Measurements from ENCODE around the gene DOCK10.

DOCK10 gene

GRCh38 chr2:225017098-225017685 lies 25.1 kb downstream of the DOCK10 start:
- no peak overlapping the region for H3K4me3 ChIP-seq (ENCODE audit: low read depth, low read length)
- no peak for DNase-seq (ENCODE audit: low read depth)
- TF ChIP-seq CTCF (IDR thresholded peaks at IDR 0.05; ENCODE audit: control insufficient read depth, extremely low read depth, insufficient read depth) = no peak

DNA sequence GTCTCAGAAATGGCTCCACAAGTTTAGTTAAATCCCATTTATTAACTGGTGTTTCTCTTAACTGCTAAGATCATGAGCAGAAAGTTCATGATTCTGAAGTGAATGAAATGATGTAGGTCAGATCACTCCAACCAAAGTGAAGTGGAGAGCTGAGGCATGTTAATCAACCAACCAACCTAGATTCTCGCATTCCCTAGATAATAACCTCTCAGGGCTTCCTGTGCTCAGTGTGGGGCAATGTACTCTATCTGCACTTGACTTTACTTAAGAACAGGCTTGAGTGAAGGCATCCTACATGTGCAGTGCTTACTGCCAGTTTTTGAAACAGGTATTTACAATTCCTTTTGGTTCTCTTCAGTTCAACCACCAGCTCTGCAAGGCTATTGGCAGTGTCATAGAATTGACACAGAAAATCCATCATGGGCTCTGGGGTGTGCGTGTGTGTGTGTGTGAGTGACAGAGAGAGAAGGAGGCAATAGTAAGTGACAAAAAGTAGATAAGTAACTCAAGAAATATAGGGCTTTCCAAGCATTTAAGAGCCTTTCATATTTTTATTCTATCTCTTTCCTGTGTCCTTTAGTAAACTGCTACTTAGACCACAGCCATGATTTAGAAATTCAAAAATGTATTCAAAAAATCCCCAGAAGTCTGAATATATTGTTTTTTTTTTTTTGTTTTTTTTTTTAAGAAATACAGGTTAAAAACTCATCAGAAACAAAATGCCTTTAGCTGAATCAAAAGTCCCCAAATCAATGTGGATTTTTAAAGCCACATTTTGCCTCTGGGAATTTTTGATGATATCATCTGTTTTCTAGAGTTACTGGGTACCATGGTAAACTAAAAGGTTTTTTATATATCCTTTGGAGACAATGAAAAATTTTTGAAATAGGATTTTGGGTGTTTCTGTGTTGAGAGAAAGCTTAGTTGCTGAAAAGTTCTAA lies 28.6 kb downstream of the DOCK10 start:
- no peak for TF ChIP-seq CTCF (IDR thresholded peaks at IDR 0.05; ENCODE audit: control insufficient read depth, extremely low read depth, insufficient read depth)
- no peak for DNase-seq (ENCODE audit: low read depth)
- no peak overlapping the region for H3K4me3 ChIP-seq (ENCODE audit: low read depth, low read length)

DNA sequence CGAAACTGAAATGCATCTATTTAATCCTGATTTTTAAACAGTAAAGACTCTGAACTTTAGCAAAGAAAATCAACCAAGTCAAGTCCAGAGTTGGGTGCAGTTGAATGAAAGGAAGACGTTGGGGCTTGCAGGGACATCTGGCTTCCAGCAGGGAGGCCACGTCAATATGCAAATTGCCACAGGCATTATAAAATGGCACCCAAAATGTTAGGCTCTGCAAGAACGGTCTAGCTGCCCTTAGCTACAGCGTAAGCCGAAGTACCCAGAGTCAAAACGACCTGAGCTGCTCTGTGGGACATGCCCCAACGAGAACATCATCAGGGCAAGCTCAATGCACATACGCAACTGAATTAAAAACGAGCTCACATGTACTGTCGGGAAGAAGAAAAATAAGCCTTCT lies 30.7 kb downstream of the DOCK10 start:
- TF ChIP-seq CTCF (IDR thresholded peaks at IDR 0.05; ENCODE audit: control insufficient read depth, extremely low read depth, insufficient read depth) = no peak
- no peak overlapping the region for H3K4me3 ChIP-seq (ENCODE audit: low read depth, low read length)
- no peak for DNase-seq (ENCODE audit: low read depth)

DNA sequence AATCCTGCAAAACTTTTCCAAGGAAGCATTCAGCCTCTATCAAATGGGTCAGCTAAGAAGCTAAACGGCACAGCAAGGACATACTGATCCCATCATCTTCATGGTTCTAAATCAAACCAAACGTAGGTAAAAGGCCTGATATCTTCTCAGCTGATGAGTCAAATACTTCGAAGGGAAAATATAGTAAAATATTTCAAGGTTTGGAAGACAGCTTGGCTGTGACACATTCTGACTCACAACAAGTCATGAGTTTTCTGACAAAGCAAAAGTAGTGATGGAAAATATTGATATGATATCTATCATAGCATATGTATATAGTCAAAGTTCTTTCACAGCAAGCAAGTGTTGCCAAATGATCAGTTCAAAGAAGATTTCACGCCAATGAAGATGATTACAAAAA lies 31.5 kb downstream of the DOCK10 start:
- no peak overlapping the region for H3K4me3 ChIP-seq (ENCODE audit: low read depth, low read length)
- TF ChIP-seq CTCF (IDR thresholded peaks at IDR 0.05; ENCODE audit: control insufficient read depth, extremely low read depth, insufficient read depth) = no peak
- DNase-seq (ENCODE audit: low read depth) = no peak

- H3K4me3 ChIP-seq (ENCODE audit: low read depth, low read length) = no peak overlapping the region
- DNase-seq (ENCODE audit: low read depth) = no peak
- TF ChIP-seq CTCF (IDR thresholded peaks at IDR 0.05; ENCODE audit: control insufficient read depth, extremely low read depth, insufficient read depth) = no peak
Observed at GRCh38 chr2:225009768-225010167, 32.5 kb downstream of the DOCK10 start.

GRCh38 chr2:225008935-225009334 lies 33.3 kb downstream of the DOCK10 start:
- no peak for DNase-seq (ENCODE audit: low read depth)
- peak; percentile 51 for TF ChIP-seq CTCF (IDR thresholded peaks at IDR 0.05; ENCODE audit: control insufficient read depth, extremely low read depth, insufficient read depth)
- H3K4me3 ChIP-seq (ENCODE audit: low read depth, low read length) = no peak overlapping the region
